ENCODE measurements around the gene BMP6.

Gene BMP6

GRCh38 chr6:7703148-7703680 lies 22.7 kb upstream of the BMP6 start:
- no peak for TF ChIP-seq CTCF (IDR thresholded peaks at IDR 0.05)
- no peak overlapping the region for H3K4me3 Mint-ChIP-seq
- peaks cover 4% of the 10 kb centered on the region for H3K4me1 Mint-ChIP-seq
- no peak for DNase-seq
- H3K36me3 Mint-ChIP-seq (ENCODE audit: low read depth): no peaks in the 10 kb centered on the region
- H3K27me3 Mint-ChIP-seq (ENCODE audit: low read depth, poor library complexity): no peaks in the 10 kb centered on the region
- H3K9me3 Mint-ChIP-seq: no peaks in the 10 kb centered on the region
- H3K27ac Mint-ChIP-seq: no peak overlapping the region

- Mint-ChIP-seq H3K9me3 (no peaks in the 10 kb centered on the region), H3K4me3 (no peak overlapping the region), H3K4me1 (no peaks in the 10 kb centered on the region), H3K27ac (no peak overlapping the region), H3K27me3 (ENCODE audit: low read depth, poor library complexity) (no peaks in the 10 kb centered on the region), H3K36me3 (ENCODE audit: low read depth) (no peaks in the 10 kb centered on the region)
- no peak for TF ChIP-seq CTCF (IDR thresholded peaks at IDR 0.05)
- DNase-seq: no peak
Measured at GRCh38 chr6:7705483-7705882, 20.4 kb upstream of the BMP6 start.

GRCh38 chr6:7706269-7706668 lies 19.6 kb upstream of the BMP6 start:
- no peak overlapping the region for H3K4me3 Mint-ChIP-seq
- no peaks in the 10 kb centered on the region for H3K36me3 Mint-ChIP-seq (ENCODE audit: low read depth)
- no peak for DNase-seq
- H3K4me1 Mint-ChIP-seq: no peaks in the 10 kb centered on the region
- no peaks in the 10 kb centered on the region for H3K27me3 Mint-ChIP-seq (ENCODE audit: low read depth, poor library complexity)
- TF ChIP-seq CTCF (IDR thresholded peaks at IDR 0.05): no peak
- H3K27ac Mint-ChIP-seq: no peak overlapping the region
- peaks cover under 1% of the 10 kb centered on the region for H3K9me3 Mint-ChIP-seq

- H3K36me3 Mint-ChIP-seq (ENCODE audit: low read depth): no peaks in the 10 kb centered on the region
- no peaks in the 10 kb centered on the region for H3K27me3 Mint-ChIP-seq (ENCODE audit: low read depth, poor library complexity)
- no peak overlapping the region for H3K4me3 Mint-ChIP-seq
- peaks cover 7% of the 10 kb centered on the region for H3K9me3 Mint-ChIP-seq
- no peak overlapping the region for H3K27ac Mint-ChIP-seq
- H3K4me1 Mint-ChIP-seq: no peaks in the 10 kb centered on the region
- no peak for DNase-seq
- no peak for TF ChIP-seq CTCF (IDR thresholded peaks at IDR 0.05)
Measured at GRCh38 chr6:7707787-7708186, 18.1 kb upstream of the BMP6 start.

GRCh38 chr6:7719364-7719850 lies 6.5 kb upstream of the BMP6 start:
- no peaks in the 10 kb centered on the region for H3K36me3 Mint-ChIP-seq (ENCODE audit: low read depth)
- H3K9me3 Mint-ChIP-seq: peaks cover 30% of the 10 kb centered on the region
- no peak for TF ChIP-seq CTCF (IDR thresholded peaks at IDR 0.05)
- peaks cover 35% of the 10 kb centered on the region for H3K27me3 Mint-ChIP-seq (ENCODE audit: low read depth, poor library complexity)
- DNase-seq: no peak
- no peak overlapping the region for H3K4me3 Mint-ChIP-seq
- no peak overlapping the region for H3K27ac Mint-ChIP-seq
- no peaks in the 10 kb centered on the region for H3K4me1 Mint-ChIP-seq

DNA sequence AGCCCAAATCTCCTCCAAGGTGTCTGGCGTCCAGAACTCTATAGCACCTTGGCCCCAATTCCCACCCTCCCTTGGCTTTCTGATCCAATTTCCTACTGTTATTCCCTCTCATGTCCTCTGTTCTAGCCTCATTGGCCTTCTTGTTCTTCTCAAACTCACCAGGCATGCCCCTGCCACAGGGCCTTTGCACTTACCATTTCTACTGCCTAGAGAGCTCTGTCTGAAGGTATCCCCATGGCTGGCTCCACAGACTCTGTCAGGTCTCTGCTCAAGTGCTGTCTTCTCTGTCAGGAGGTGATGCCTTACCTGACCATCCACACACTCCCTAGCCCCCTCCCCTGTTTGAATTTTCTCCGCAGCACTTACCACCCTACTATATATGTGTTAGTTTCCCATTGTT lies 5.6 kb upstream of the BMP6 start:
- Mint-ChIP-seq H3K4me1 (peaks cover under 1% of the 10 kb centered on the region), H3K36me3 (ENCODE audit: low read depth) (no peaks in the 10 kb centered on the region), H3K4me3 (no peak overlapping the region), H3K27me3 (ENCODE audit: low read depth, poor library complexity) (peaks cover 42% of the 10 kb centered on the region), H3K27ac (no peak overlapping the region), H3K9me3 (peaks cover 23% of the 10 kb centered on the region)
- no peak for DNase-seq
- no peak for TF ChIP-seq CTCF (IDR thresholded peaks at IDR 0.05)
